Upper lobe of right lung (tissue), 1 donor: ENCODE data around the gene VCAM1. TPM values are rescaled to one million over a fixed set of nuclear protein-coding genes. Genes with fewer than 3 reads are reported as not detected.

Source experiments
- ATAC-seq: fragments of 200-7000 bp; cut with Tn5 transposase; one replicate; pipeline ENCODE4 v1.9.1; 2020; ENCODE audit warnings: mild to moderate bottlenecking, moderate library complexity
- DNase-seq: peaks from one replicate; pipeline ENCODE4 v3.0.0-alpha.2; 2020
- H3K27ac ChIP-seq: fragments of 200-600 bp; one replicate; pipeline ENCODE4 v1.8.0; 2022
- H3K27me3 ChIP-seq: fragments of 200-600 bp; one replicate; pipeline ENCODE4 v1.8.0; 2022; ENCODE audit warnings: mild to moderate bottlenecking
- H3K36me3 ChIP-seq: fragments of 200-600 bp; one replicate; pipeline ENCODE4 v1.8.0; 2022
- H3K4me1 ChIP-seq: fragments of 200-600 bp; one replicate; pipeline ENCODE4 v1.8.0; 2022
- H3K4me3 ChIP-seq: fragments of 200-600 bp; one replicate; pipeline ENCODE4 v1.8.0; 2022; ENCODE audit warnings: mild to moderate bottlenecking
- H3K9me3 ChIP-seq: fragments of 200-600 bp; one replicate; pipeline ENCODE4 v1.8.0; 2022
- intact Hi-C: fragments of 100-400 bp; cut with DNase I; formaldehyde crosslinking; loops from one replicate; pipeline ENCODE4 v1.11.0; 2022
- total RNA-seq: library from RNA; stranded (reverse); fragmentation: NEBNext Ultra II Directional; extraction: Animal tissue kit (Norgen Biotek cat#: 25700); gene quantifications from one replicate; pipeline ENCODE4 v1.2.1, GENCODE V29; 2021
- TF ChIP-seq, protein P1 (sequence below): fragments of 200-600 bp; IDR thresholded peaks from one replicate; pipeline ENCODE4 v1.8.0; 2022; ENCODE audit warnings: antibody characterized with exemption
- donor health status: DM: no; HTN: yes; CAD: no; lungs with severe emphysema.

VCAM1 gene
- total RNA-seq, 1 donor from 2014 or later, result 8.1 TPM

DNA sequence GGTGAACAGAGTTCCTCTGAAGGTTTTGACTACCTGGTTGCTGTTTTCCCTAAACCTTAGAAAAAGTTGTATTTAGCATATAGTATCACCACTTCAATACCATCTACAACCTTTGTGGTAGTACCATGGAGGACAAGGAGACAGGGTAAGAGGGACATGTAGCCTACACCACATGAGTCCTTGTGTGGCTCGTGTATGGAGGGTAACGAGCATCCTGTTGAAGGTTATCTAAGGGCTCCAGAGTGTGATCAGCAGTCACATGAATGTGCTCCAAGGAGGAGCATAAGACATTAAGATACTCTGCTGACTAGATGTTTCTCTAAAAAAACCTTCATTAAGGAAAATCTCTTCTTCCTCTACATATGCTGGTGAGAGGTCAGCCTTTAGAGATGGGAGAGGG lies 67.3 kb downstream of the VCAM1 start:
- Histone ChIP-seq H3K4me1 (no peaks in the 10 kb centered on the region), H3K27me3 (no peaks in the 10 kb centered on the region), H3K36me3 (no peaks in the 10 kb centered on the region), H3K27ac (no peak overlapping the region), H3K4me3 (no peak overlapping the region), H3K9me3 (no peaks in the 10 kb centered on the region)
- TF ChIP-seq, protein P1, sequence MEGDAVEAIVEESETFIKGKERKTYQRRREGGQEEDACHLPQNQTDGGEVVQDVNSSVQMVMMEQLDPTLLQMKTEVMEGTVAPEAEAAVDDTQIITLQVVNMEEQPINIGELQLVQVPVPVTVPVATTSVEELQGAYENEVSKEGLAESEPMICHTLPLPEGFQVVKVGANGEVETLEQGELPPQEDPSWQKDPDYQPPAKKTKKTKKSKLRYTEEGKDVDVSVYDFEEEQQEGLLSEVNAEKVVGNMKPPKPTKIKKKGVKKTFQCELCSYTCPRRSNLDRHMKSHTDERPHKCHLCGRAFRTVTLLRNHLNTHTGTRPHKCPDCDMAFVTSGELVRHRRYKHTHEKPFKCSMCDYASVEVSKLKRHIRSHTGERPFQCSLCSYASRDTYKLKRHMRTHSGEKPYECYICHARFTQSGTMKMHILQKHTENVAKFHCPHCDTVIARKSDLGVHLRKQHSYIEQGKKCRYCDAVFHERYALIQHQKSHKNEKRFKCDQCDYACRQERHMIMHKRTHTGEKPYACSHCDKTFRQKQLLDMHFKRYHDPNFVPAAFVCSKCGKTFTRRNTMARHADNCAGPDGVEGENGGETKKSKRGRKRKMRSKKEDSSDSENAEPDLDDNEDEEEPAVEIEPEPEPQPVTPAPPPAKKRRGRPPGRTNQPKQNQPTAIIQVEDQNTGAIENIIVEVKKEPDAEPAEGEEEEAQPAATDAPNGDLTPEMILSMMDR, result no peak
- intact Hi-C loops, result no loop called here
- DNase-seq (no peak), ATAC-seq (no peak)

Other genes with a start within 250 kb of the VCAM1 start
- gene GPR88, start 181.6 kb upstream of the VCAM1 start, total RNA-seq, result not detected
- 11.6 TPM for gene EXTL2, start 175.1 kb downstream of the VCAM1 start, total RNA-seq
- gene SLC30A7, start 176.3 kb downstream of the VCAM1 start, total RNA-seq, result 35.1 TPM